Activated CD8-positive, alpha-beta memory T cell treated with anti-CD3 and anti-CD28 coated beads, Interleukin-2, amount 10 ng/mL, durations not matched to agents 7 days and 5 days (primary cell): ENCODE measurements around the gene IFFO2. TPM values are rescaled to one million over a fixed set of nuclear protein-coding genes. Genes with fewer than 3 reads are reported as not detected.

ENCODE experiments used
- ATAC-seq: fragments of 150-1000 bp; cut with Tn5 transposase; one replicate; pipeline ENCODE4 v1.10.0; 2021; ENCODE audit warnings: moderate library complexity
- CTCF ChIA-PET: fragments of 350-600 bp; sonication (Branson Sonifier 250); formaldehyde crosslinking; loops from one replicate; lab custom pipeline; 2021; ENCODE audit warnings: antibody characterized with exemption; lab: Charles Lee
- DNase-seq: peaks from one replicate; pipeline ENCODE4 v3.0.0-alpha.2; 2020
- H3K27ac Mint-ChIP-seq: one replicate; pipeline ENCODE4 v1.8.0; 2021; ENCODE audit warnings: mild to moderate bottlenecking, mixed read lengths
- H3K27me3 Mint-ChIP-seq: one replicate; pipeline ENCODE4 v1.8.0; 2021; ENCODE audit warnings: mixed read lengths
- H3K36me3 Mint-ChIP-seq: one replicate; pipeline ENCODE4 v1.8.0; 2021; ENCODE audit warnings: mild to moderate bottlenecking, mixed read lengths
- H3K4me1 Mint-ChIP-seq: one replicate; pipeline ENCODE4 v1.8.0; 2021; ENCODE audit warnings: mixed read lengths
- H3K4me3 Mint-ChIP-seq: one replicate; pipeline ENCODE4 v1.8.0; 2021; ENCODE audit warnings: mild to moderate bottlenecking, moderate library complexity, mixed read lengths
- H3K9me3 Mint-ChIP-seq: one replicate; pipeline ENCODE4 v1.8.0; 2022; ENCODE audit warnings: low read depth, mixed read lengths
- microRNA-seq: library from miRNA; unstranded; fragments of <30 nt; microRNA quantifications from one replicate; pipeline ENCODE4 v1.2.0, GENCODE V29; 2022
- total RNA-seq, 2 experiments: library from RNA; stranded (reverse); gene quantifications; one replicate each; pipeline ENCODE4 v1.2.3, GENCODE V29; 2021

IFFO2 gene
- total RNA-seq, 2 experiments from 2014 or later, result 12.5 to 13.7 TPM

GRCh38 chr1:18859560-18859959 is 96.9 kb downstream of the IFFO2 start, which contains the start of gene TAS1R2:
Gene TAS1R2 (minus strand): TSS chr1:18859660. CDS start chr1:18859660, 0 bp downstream.
- Mint-ChIP-seq H3K4me3 (no peak within 1 kb of the TSS), H3K9me3 (no peaks in the 10 kb centered on the region), H3K27ac (no peak within 1 kb of the TSS), H3K4me1 (no peaks in the 10 kb centered on the region), H3K27me3 (no peaks in the 10 kb centered on the region), H3K36me3 (no peaks in the 10 kb centered on the region)
- DNase-seq (no peak), ATAC-seq (no peak)
- CTCF ChIA-PET, result no interaction called here

DNA sequence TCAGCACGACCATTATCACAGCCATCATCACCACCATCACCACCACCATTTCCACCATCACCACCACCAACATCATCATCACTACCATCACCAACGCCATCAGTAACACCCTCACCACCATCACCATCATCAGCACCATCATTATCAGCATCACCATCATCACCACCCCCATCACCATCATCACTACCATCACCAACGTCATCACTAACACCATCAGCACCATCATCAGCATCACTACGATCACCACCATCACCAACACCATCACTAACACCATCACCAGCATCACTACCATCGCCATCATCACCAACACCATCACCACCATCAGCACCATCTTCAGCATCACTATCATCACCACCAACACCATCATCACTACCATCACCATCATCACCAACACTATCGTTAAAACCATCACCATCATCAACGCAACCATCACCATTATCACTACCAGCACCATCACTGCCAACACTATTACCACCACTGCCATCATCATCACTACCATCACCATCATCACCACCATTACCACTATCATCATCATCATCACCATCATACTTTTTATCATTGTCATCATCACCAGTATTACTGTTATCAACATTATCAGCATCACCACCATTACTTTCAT is 98.3 kb downstream of the IFFO2 start:
- CTCF ChIA-PET, result no interaction called here
- H3K4me3 Mint-ChIP-seq, result no peak overlapping the region
- ATAC-seq (no peak), DNase-seq (no peak)
- H3K9me3 Mint-ChIP-seq, result no peaks in the 10 kb centered on the region
- H3K27me3 Mint-ChIP-seq, result no peaks in the 10 kb centered on the region
- H3K27ac Mint-ChIP-seq, result no peak overlapping the region
- H3K36me3 Mint-ChIP-seq, result no peaks in the 10 kb centered on the region
- H3K4me1 Mint-ChIP-seq, result no peaks in the 10 kb centered on the region

DNA sequence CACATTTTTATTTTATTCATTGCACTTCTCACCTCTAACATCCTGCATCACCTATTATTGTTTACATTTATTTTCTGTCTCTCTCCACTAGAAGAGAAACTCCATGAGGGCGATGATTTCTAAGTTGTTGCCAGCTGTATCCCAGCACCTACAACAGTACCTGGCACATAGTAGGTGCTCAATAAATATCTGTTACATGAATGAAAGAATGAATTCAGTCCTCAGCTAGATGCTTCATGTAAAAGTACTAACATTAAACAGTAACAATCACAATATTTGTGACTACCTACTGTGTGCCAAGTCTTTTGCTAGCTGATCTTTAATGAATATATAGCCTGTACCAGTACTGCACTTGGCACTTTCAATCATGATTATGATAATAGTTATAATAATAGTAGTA is 100.0 kb downstream of the IFFO2 start:
- CTCF ChIA-PET, result no interaction called here

DNA sequence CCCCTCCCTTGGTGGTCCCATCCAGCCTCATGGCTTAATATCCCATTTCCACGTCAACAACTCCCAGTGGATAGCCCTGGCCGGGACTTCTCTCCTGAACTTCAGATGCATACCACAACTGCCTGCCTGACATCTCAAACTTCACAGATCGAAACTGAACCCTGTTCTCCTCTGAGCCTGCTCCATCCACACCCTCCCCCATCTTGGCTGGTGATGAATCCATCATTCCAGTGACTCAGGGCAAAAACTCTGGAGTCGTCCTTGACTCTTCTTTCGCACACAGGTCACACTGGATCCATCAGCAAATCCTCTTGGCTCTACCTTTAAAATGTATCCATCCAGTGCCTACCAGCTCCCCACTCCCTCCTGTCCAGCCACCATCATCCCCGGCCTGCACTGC is 100.9 kb downstream of the IFFO2 start:
- H3K27ac Mint-ChIP-seq, result no peak overlapping the region
- no peak for ATAC-seq
- no peak for DNase-seq
- no peak overlapping the region for H3K4me3 Mint-ChIP-seq
- H3K36me3 Mint-ChIP-seq, result no peaks in the 10 kb centered on the region
- no peaks in the 10 kb centered on the region for H3K9me3 Mint-ChIP-seq
- CTCF ChIA-PET, result no interaction called here
- H3K4me1 Mint-ChIP-seq, result no peaks in the 10 kb centered on the region
- H3K27me3 Mint-ChIP-seq, result no peaks in the 10 kb centered on the region

More for the DNA sequence above, 100.0 kb downstream of the IFFO2 start:
- no peak overlapping the region for H3K27ac Mint-ChIP-seq
- H3K36me3 Mint-ChIP-seq, result no peaks in the 10 kb centered on the region
- H3K27me3 Mint-ChIP-seq, result no peaks in the 10 kb centered on the region
- H3K9me3 Mint-ChIP-seq, result no peaks in the 10 kb centered on the region
- DNase-seq, result no peak
- no peaks in the 10 kb centered on the region for H3K4me1 Mint-ChIP-seq
- ATAC-seq, result no peak
- H3K4me3 Mint-ChIP-seq, result no peak overlapping the region

DNA sequence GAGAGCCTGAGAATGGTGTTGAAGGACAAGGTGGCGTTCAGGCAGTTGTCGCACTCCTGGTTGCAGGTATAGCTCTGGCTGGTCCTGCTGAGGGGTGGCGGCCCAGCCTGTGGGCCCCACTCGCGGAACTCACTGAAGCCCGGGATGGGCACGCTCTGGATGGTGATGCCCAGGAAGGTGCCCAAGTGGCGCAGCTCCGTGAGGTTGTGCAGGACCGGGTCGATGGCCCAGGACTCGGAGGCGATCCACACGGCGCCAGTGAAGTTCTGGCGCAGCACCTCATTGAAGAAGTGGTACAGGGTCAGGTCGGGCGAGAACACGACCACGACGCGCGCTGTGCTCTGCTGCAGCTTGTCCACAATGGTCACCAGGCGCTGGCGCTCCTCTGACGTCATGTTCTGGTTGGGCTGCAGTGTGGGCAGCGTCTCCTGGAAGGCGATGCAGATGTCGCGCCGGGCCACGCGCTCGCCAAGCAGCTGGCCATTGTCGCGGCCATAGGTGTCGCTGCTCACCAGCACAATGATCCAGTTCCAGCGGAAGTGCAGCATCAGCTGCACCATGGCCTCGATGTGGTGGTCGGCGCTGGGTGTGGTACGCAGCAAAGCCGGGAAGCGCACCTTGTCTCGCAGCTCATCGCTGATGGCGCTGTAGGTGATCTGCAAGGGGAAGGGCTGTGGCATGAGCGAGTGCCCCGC is 102.0 kb downstream of the IFFO2 start:
- Mint-ChIP-seq H3K36me3 (no peaks in the 10 kb centered on the region), H3K4me3 (no peak overlapping the region), H3K4me1 (no peaks in the 10 kb centered on the region), H3K27me3 (no peaks in the 10 kb centered on the region), H3K9me3 (no peaks in the 10 kb centered on the region), H3K27ac (no peak overlapping the region)
- no peak for ATAC-seq
- DNase-seq, result no peak
- CTCF ChIA-PET, result no interaction called here

Small RNAs within 50 kb of the gene (microRNA-seq; reads per million reads assigned to microRNA genes)
- not detected for gene MIR1290
- gene MIR4695, result not detected

Other genes starting within 250 kb of the IFFO2 start
- gene TAS1R2, start 97.0 kb downstream of the IFFO2 start, total RNA-seq, result not detected
- gene ALDH4A1, start 54.1 kb downstream of the IFFO2 start, total RNA-seq, result 1 to 10 TPM; 4.5 to 5.8 TPM